GM19467 (cell line): Measurements from ENCODE around the gene HDGFL3.
"Not testable (repeated sequence)": the region's sequence is repeated elsewhere in the genome, so short reads cannot be mapped to it uniquely, and the experiment has no call there.

Experiments used
- ATAC-seq: cut with Tn5 transposase; IDR thresholded peaks from one replicate; pipeline ENCODE4 v1.9.1; 2021; ENCODE audit warnings: mild to moderate bottlenecking, moderate library complexity; ENCODE audit not compliant: unreplicated experiment

The HDGFL3 gene

GRCh38 chr15:83104141-83104540 lies 103.5 kb downstream of the HDGFL3 start:
- no peak for ATAC-seq

GRCh38 chr15:83102346-83102745 lies 105.3 kb downstream of the HDGFL3 start:
- no peak for ATAC-seq

DNA sequence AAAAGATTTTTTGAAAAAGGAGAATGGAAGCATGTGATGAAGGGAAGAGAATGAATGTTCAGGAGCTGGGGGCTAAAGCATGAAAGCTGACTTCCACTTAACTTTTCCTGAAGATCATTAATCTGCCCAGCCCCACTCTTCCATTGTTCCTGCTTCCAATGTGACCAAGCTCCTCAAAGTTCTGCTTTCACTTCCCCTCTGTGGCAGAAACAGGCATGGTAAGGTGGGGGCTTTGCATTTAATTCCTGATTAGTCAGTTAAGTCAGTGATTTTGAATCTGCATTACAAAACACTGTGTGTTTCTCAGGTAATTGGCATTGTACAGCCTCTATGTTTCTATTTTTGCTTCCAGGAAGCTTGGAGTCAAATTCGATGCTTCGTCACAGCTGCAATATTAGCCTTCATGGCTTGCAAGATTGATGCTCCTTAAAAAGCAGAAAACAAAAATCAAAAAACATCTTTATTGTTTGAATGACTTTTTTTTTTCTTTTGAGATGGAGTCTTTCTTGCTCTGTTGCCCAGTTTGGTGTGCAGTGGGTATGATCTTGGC lies 107.5 kb downstream of the HDGFL3 start:
- ATAC-seq: no peak

GRCh38 chr15:83099290-83099689 lies 108.3 kb downstream of the HDGFL3 start:
- ATAC-seq: no peak

- no peak for ATAC-seq
Observed at GRCh38 chr15:83098079-83098478, 109.5 kb downstream of the HDGFL3 start.

GRCh38 chr15:83094583-83094982 lies 113.0 kb downstream of the HDGFL3 start:
- ATAC-seq: no peak

DNA sequence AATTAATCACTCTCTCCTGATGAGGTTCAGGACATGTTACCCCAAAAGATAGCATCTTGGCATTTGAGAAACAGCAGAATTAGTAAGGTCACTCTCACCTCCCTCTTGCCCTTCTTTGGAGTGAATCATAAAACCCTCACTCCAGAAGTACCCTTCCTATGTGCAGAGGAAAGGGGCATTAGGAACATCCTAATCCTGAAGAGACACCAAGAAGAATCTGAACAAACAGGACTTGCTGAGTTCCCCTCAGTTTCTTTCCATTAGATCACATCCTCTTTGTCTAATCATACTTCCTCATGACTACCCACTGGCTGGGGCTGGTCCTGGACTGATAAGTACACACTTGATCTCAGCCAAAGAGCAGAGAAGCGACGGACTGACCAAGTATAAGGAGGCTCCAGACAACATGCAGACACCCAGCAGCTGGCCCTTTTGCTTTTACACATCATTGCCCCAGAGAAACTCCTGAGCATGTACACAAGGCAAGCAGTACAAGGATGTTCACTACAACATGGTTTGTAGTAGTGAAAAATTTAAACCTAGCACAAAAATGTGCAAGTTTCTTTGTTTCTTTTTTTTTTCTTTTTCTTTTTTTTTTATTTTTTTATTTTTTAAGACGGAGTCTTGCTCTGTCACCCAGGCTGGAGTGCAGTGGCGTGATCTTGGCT lies 115.2 kb downstream of the HDGFL3 start:
- no peak for ATAC-seq

DNA sequence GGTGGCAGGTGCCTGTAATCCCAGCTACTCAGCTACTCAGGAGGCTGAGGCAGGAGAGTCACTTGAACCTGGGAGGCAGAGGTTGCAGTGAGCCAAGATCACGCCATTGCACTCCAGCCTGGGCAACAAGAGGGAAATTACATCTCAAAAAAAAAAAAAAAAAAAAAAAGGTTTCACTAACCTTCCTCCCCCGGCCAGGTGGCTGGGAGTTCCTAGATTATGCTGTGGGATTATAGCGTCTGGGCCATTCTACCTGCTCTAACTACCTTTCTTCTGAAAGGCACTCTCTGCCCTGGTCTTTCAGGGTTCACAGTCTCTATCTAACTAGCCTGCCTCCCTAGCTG lies 115.7 kb downstream of the HDGFL3 start:
- ATAC-seq: not testable (repeated sequence)

- ATAC-seq: no peak
Observed at GRCh38 chr15:83090465-83090864, 117.2 kb downstream of the HDGFL3 start.

- ATAC-seq: no peak
Observed at GRCh38 chr15:83088876-83089275, 118.7 kb downstream of the HDGFL3 start.

DNA sequence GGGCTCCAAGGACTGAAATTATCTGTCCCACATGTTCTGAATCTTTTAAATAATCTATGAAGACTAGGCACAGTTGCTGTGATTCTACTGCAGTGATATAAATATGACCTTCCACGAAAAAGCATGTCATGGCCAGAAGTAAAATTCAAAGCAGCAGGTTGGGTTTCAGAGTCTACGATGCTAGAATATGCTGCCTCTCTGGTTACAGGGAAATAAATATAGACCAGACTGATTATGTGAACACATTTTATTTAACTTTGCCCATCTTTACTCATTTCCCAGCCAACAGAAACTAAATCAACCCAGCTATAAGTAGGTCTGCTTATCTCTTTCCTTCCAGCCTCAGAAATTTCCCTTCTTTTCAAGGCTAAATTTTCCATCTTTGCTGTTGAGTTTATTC lies 120.0 kb downstream of the HDGFL3 start:
- no peak for ATAC-seq

GRCh38 chr15:83085864-83086552 lies 121.6 kb downstream of the HDGFL3 start:
- ATAC-seq: not testable (repeated sequence)

DNA sequence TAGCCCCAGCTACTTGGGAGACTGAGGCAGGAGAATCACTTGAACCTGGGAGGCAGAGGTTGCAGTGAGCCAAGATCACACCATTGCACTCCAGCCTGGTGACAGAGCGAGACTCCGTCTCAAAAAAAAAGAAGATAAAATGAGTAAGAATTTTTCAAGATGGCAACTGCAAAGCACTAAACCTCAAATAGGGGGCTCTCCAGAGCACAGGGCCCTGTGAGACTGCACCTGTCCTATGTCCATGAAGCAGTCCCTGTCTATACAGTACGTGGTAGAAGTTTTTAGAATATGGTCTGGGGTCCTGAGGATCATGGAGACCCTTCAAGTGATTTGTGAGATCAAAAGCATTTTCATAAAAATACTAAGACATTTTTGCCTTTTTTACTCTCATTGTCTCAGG lies 122.2 kb downstream of the HDGFL3 start:
- not testable (repeated sequence) for ATAC-seq

- ATAC-seq: no peak
Observed at GRCh38 chr15:83082730-83083386, 124.8 kb downstream of the HDGFL3 start.

GRCh38 chr15:83081256-83082014 lies 126.2 kb downstream of the HDGFL3 start:
- no peak for ATAC-seq

DNA sequence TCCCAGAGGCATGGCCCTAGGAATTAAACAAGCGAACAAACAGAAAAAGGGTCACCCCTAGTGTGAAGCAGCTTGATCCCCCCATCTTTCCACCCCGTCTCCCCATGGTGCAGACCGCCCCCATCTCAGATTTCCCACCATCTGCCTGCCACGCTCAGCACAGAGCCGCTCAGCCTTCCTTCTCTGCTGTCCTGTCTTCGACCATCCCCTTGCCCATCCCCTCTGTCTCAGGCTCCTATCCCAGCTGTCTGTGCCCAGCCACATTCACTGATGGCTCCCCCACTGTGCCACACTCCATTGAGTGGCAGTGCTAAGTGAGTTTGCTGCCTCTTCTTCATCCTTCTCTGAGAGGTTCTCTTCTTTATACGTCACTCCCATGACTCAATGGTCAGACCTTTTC lies 128.9 kb downstream of the HDGFL3 start:
- no peak for ATAC-seq
